Mammary epithelial cell (primary cell): ENCODE measurements around the gene DCAF4.
"Not testable (repeated sequence)": the region's sequence is repeated elsewhere in the genome, so short reads cannot be mapped to it uniquely, and the experiment has no call there.

ENCODE experiments used
- EZH2 ChIP-seq: IDR thresholded peaks from 2 replicates; pipeline ENCODE4 v1.6.1; 2012; ENCODE audit warnings: low read length, inconsistent platforms, borderline replicate concordance
- TF ChIP-seq, protein P1 (sequence below), 2 donors: IDR thresholded peaks in 1 of 2; conservative IDR thresholded peaks in 1 of 2; 2 replicates each; pipeline ENCODE4 v1.5.1; 2011 to 2012; ENCODE audit warnings: inconsistent platforms in 2 of 2, low read length in 2 of 2, mild to moderate bottlenecking in 2 of 2, control low read depth in 1 of 2, low read depth in 1 of 2; ENCODE audit not compliant: insufficient read depth in 1 of 2; ENCODE audit errors: extremely low read depth in 1 of 2

DNA sequence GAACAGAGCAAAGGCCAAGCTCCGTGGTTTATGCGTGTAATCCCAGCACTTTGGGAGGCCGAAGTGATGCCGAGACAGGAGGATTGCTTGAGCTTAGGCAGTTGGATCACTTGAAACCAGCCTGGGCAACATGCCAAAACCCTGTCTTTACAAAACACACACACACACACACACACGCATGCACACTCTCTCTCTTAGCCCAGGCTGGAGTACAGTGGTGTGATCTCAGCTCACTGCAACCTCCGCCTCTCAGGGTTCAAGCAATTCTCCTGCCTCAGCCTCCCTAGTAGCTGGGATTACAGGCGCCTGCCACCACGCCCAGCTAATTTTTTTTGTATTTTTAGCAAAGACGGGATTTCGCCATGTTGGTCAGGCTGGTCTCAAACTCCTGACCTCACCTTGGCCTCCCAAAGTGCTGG, 36.1 kb downstream of the DCAF4 start:
- TF ChIP-seq EZH2 = not testable (repeated sequence)
- TF ChIP-seq, protein P1, sequence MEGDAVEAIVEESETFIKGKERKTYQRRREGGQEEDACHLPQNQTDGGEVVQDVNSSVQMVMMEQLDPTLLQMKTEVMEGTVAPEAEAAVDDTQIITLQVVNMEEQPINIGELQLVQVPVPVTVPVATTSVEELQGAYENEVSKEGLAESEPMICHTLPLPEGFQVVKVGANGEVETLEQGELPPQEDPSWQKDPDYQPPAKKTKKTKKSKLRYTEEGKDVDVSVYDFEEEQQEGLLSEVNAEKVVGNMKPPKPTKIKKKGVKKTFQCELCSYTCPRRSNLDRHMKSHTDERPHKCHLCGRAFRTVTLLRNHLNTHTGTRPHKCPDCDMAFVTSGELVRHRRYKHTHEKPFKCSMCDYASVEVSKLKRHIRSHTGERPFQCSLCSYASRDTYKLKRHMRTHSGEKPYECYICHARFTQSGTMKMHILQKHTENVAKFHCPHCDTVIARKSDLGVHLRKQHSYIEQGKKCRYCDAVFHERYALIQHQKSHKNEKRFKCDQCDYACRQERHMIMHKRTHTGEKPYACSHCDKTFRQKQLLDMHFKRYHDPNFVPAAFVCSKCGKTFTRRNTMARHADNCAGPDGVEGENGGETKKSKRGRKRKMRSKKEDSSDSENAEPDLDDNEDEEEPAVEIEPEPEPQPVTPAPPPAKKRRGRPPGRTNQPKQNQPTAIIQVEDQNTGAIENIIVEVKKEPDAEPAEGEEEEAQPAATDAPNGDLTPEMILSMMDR (conservative IDR thresholded peaks at IDR 0.05 in 1 of 2, IDR thresholded peaks at IDR 0.05 in 1 of 2; ENCODE audit: extremely low read depth in 1 of 2, insufficient read depth in 1 of 2, low read depth in 1 of 2, low read length in 2 of 2) = not testable (repeated sequence)
